Stomach (tissue), 4 donors: ENCODE measurements around the gene PECR.

Experiments used
- CTCF ChIP-seq, 7 experiments: fragments of 450-650 bp in 4 of 7; fragments of 200-600 bp in 3 of 7; sonication (generic) in 3 of 7; IDR thresholded peaks; one replicate each; pipeline ENCODE4 v1.5.1; 2016 to 2019; ENCODE audit warnings: antibody characterized with exemption in 7 of 7, control low read depth in 2 of 7, mild to moderate bottlenecking in 1 of 7
- EP300 ChIP-seq: sonication (generic); formaldehyde crosslinking; IDR thresholded peaks from one replicate; pipeline ENCODE4 v1.6.1; 2017; ENCODE audit warnings: antibody characterized with exemption
- POLR2A ChIP-seq, 4 donors: fragments of 450-650 bp; IDR thresholded peaks; one replicate each; pipeline ENCODE4 v1.6.1; 2016; ENCODE audit warnings: antibody characterized with exemption in 4 of 4, control low read depth in 2 of 4, mild to moderate bottlenecking in 1 of 4, moderate library complexity in 1 of 4
- POLR2AphosphoS5 ChIP-seq, 3 donors: sonication (generic); formaldehyde crosslinking; IDR thresholded peaks; one replicate each; pipeline ENCODE4 v1.6.1; 2016; ENCODE audit warnings: antibody characterized with exemption in 3 of 3

DNA sequence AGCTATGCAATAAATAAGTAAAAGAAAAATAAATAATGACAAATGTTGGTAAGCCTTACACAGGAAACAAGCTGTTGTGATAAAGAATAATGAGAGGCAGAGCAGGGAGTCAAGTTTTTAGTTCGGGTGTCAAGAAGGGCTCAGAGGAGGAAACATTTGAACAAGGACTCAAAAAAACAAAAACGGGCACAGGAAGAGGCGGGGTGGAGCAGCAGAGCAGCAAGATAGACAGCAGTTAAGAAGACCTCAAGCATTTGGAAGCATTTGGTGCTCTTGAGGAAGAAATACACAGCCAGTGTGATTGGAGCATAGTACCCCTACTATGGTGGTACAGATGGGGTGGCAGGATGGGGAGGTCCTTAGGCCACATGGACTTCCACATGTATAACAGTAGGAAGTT lies 2.9 kb upstream of the PECR start:
- TF ChIP-seq CTCF (IDR thresholded peaks at IDR 0.05) = no peak
- no peak for TF ChIP-seq POLR2AphosphoS5 (IDR thresholded peaks at IDR 0.05)
- no peak for TF ChIP-seq EP300
- TF ChIP-seq POLR2A (IDR thresholded peaks at IDR 0.05) = no peak
